ENCODE data around the gene PSEN2.
A peak's percentile ranks its signal among the peaks of the same experiment; 100 is the strongest.

Gene PSEN2

GRCh38 chr1:226865590-226865989, 4.8 kb upstream of the PSEN2 start:
- DNase-seq, result no peak

DNA sequence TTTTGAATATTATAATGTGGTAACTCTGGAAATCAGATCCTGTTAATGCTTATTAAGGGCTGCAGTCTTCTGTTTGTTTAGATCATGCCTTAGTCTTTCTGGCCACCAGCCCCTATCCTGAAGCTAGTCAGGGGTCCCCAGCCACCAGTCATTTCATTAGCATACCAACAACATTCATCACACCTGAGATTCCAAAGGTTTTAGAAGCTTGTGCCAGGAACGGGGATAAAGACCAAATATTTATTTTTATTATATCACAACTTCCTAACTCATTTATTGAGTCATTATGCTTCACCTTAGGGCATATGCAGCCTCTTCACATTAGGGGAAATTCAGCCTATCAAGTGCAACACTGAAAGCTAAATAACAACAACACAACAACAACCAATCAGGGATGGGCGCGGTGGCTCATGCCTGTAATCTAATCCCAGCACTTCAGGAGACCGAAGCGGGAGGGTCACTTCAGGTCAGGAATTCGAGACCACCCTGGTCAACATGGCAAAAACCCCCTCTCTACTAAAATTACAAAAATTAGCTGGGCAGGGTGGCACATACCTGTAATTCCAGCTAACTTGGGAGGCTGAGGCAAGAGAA, 2.9 kb upstream of the PSEN2 start:
- DNase-seq, result no peak

- DNase-seq, result no peak
Observed at GRCh38 chr1:226868726-226869125, 1.7 kb upstream of the PSEN2 start.

GRCh38 chr1:226870026-226870400, 403 bp upstream of the PSEN2 start:
- DNase-seq, result no peak

- no peak for DNase-seq
Observed at GRCh38 chr1:226871636-226872327, 1.4 kb downstream of the PSEN2 start.

DNA sequence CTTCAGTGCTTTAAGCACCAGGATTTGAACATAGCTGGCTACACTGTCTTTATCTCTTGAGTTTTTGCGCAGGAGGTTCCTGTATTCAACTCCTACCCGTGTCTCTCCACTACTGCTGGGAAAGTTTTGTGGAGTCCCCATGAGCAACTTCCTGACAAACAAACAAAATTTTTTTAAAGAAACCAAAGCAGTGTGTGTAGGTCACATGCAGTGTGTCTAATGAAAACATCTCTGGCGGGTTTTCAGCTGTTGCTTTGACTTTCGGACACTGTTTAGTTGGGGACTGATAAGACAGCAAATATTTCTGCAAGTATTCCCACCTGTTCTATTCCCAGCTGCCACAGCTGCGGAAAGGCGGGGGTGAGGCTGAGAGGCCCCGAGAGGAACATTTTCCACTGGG, 2.0 kb downstream of the PSEN2 start:
- no peak for DNase-seq

DNA sequence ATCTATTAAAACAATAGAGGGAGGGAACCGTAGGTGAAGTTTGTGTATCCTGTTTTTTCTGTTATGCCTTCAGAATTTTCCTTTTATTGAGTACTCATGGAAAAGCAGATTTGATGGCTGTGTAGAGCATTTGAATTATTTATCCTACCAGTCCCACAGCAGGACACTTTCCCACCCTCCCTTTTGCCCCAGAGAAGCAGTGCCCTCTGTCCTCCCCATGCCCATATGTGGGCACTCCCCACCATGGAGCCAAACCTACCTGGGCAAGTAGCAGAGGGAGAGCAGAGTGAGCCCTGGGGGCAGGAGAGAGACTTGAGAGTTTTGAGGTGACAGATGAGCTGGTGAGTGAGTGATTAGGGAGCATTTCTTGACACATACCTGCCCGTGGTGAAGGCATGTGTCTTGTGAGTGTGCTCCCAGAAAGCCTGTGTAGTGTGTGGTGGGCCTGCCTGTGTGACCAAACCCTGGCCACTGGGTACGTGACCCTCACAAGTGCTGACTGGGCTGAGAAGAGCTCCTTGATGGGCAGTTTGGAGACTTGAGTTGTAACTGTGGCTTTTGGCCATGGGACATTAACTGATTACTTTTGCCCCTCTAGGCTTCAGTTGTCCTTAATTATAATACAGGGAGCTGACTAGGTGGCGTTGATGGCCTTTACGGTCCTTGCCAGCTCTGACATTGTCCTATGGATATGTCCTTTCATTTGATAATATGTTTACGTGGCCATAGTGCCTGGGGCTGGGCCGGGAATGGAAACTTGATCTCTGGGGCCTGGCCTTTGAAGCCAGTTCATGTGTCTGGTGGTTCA, 3.6 kb downstream of the PSEN2 start:
- DNase-seq, result no peak

- DNase-seq, result no peak
Observed at GRCh38 chr1:226874579-226875425, 4.4 kb downstream of the PSEN2 start.

DNA sequence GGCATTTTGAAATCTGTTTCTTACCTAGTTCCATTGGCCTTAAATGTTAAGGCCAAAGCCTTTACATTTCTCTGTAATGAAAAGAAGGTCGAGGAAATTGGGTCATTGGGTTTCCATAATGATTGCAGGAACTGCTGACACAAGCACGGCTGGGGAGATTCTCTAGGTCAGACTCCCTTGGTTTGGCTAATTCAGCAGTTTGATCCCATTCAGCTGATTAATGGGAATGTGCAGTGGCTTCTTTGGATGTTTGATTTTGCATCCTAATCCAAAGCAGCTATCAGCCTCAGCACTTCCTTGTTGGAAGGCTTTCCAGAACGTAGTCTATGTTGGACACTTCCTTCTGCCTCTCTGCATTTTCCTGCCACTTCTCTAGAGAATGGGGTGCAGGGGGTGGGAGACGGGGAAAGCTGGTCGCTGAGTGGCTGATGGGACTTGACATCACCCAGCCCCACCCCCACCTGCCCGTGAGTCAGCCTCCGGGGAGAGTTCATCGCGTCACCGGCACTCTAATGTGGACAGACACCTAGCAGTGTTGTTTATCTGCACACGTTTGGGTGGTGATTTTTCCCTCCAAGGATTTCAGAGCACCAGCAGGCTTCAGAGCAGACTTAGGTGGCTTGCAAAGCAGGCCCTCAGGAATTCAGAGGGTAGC, 5.4 kb downstream of the PSEN2 start:
- DNase-seq, result no peak

- DNase-seq, result no peak
Observed at GRCh38 chr1:226877669-226878068, 7.3 kb downstream of the PSEN2 start.

DNA sequence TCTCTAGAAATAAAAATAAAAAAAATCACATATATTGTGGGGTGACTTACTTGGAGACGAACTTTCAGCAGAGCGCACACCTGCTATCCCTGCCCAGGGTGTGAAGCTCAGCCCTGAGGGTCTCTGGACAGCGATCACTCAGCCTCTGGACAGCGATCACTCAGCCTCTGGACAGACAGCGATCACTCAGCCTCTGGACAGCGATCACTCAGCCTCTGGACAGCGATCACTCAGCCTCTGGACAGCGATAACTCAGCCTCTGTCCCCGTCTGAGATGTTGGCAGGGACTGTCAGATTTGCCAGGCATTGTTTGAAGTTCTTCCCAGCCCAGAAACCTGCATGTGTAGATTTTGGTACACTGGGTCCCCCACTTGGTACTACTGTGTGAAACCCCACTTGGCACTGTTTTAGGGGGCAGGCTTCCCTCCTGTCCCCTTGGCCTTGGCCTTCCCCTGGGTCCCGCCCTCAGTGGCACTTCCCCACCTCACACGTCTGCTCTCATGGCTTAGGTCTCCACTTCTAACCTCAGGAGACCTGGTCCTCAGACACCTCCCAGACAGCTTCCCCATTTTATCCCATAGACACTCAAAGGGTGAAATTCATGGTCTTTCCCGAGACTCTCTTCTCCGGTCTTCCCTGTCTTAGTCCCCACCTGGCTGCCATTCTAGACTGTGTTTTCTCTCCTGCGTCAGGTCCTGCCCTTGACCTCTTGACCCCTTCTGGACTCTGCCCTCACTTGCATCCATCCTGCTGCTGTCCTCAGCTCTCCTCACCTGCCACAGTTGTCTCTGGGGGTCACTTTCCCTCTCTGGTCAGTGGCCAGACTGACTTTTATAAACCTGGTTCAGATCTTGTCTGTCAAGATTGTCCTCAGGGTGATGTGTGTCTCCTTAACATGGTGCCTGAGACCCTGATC, 10.2 kb downstream of the PSEN2 start:
- no peak for DNase-seq

DNA sequence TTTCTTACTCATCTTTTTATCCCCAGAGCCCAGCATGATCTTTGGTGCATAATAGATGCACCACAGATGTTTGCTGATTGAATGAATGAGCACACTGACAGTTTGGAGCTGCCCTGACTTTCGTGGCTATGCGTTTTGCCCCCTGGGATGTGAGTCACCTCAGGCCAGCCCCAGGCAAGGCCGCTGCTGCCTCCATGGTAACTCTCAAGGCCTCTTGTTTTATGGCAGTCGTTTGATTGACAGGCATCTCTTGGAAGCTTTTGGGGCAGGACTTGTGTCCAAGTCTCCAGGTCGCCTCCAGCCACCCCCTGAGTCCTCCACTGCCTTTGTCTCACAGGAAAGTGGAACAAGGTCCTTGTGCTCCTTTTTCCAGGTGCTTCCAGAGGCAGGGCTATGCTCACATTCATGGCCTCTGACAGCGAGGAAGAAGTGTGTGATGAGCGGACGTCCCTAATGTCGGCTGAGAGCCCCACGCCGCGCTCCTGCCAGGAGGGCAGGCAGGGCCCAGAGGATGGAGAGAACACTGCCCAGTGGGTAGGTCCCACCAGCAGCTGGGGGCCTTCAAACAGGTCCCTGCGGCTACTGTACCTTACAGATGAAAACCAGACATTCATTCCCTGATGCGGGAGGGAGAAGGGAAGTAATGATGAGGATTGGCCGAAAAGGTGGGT, 11.2 kb downstream of the PSEN2 start:
- DNase-seq, result no peak

GRCh38 chr1:226882187-226882586, 11.8 kb downstream of the PSEN2 start:
- DNase-seq, result peak in 1 of 2 donors; percentile 28

- DNase-seq, result peak; percentile 18 to 23
Observed at GRCh38 chr1:226882631-226883409, 12.4 kb downstream of the PSEN2 start.

DNA sequence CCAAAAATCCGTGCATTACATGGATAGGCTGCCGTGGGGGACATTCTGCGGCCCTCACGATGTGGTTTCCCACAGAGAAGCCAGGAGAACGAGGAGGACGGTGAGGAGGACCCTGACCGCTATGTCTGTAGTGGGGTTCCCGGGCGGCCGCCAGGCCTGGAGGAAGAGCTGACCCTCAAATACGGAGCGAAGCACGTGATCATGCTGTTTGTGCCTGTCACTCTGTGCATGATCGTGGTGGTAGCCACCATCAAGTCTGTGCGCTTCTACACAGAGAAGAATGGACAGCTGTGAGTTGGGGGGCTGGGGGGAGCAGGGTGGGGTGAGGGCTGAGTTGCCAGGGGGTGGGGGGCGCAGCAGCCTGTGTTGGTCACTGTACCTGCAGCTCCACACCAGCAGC, 13.2 kb downstream of the PSEN2 start:
- DNase-seq, result no peak

- no peak for DNase-seq
Observed at GRCh38 chr1:226884116-226884625, 13.8 kb downstream of the PSEN2 start.

DNA sequence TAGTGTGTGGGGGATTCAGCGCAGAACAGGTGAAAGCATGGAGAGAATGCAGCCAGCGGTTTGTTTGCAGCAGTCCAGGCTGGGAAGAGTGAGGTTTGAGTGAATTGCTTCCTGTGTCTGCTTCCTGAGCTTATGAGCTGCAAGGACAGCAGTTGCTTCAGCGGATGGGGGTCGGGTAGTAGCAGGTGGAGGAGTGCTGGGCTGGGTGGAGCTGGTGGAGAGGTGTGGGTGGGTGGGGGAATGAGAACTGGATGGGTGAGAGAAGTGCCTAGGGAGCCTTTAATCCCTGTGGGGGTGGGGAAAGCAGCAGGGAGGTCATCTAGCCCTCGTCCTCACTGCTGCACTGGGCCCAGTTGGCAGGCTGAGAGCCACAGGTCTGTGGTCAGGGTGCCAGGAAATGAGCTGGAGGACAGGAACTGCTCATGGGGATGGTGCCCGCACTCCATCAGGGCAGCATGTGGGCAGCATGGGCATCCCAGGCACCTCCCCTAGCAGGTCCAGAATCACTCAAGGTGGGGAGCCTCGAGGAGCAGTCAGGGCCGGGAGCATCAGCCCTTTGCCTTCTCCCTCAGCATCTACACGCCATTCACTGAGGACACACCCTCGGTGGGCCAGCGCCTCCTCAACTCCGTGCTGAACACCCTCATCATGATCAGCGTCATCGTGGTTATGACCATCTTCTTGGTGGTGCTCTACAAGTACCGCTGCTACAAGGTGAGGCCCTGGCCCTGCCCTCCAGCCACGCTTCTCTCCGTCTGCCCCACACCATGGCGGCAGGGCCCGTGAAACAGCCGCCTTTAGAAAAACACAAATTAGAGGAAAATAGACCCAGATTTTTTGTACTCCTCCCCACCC, 14.8 kb downstream of the PSEN2 start:
- no peak for DNase-seq

DNA sequence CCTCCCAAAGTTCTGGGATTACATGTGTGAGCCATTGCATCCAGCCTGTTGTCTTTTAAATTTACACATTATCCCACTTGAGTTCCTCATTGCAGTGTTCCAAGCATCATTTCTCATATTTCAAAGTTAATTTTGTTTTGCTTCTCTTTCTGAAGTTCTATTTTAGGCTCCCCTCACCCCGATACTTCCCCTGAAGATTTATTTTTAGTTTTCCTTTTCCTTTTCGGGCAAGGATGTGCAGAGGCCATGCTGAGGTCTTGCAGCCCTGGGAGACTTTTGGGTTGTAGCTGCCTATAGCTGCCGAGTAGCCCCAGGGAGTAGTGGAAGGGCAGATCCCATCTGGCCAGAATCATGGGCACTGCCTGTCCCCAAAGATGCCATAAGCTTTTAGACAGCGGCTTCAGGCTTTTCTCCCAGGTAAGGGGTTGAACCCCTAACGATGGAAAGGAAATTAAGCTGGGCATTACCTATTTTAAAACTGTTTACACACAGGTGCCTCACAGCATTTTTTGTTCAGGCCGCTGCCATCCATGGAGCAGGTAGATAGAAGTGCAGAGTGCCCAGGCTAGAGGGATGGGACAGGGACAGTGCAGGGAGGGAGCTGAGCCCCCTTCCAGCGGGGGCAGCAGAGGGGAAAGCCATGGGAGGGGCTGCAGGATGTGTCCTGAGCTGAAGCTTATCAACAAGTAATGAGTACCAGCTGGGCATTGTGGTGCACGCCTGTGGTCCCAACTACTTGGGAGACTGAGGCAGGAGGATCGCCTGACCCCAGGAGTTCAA, 15.9 kb downstream of the PSEN2 start:
- no peak for DNase-seq

All from activated CD4-positive, alpha-beta T cell treated with anti-CD3 and anti-CD28 coated beads for 4 hours (primary cell).